ENCODE measurements around the gene SCP2D1.

DNA sequence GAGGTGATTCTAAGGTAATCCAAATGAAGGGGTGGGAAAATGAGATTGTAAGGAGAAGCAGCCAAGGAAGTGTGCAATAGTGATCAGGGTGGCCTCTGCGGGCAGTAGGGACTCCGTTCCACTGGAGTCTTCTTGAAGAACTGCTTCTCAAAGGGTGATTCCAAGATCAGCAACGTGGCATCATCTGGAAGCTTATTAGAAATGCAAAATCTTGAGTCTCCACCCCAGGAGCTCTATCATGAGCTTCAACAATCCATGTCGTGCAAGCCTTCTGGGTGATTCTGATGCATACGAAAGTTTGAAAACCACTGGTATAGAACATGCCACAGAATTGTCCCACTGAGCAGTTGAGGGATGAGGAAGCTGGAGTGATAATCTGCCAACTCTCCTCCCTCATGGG is 31.4 kb downstream of the SCP2D1 start:
- TF ChIP-seq, protein P1, sequence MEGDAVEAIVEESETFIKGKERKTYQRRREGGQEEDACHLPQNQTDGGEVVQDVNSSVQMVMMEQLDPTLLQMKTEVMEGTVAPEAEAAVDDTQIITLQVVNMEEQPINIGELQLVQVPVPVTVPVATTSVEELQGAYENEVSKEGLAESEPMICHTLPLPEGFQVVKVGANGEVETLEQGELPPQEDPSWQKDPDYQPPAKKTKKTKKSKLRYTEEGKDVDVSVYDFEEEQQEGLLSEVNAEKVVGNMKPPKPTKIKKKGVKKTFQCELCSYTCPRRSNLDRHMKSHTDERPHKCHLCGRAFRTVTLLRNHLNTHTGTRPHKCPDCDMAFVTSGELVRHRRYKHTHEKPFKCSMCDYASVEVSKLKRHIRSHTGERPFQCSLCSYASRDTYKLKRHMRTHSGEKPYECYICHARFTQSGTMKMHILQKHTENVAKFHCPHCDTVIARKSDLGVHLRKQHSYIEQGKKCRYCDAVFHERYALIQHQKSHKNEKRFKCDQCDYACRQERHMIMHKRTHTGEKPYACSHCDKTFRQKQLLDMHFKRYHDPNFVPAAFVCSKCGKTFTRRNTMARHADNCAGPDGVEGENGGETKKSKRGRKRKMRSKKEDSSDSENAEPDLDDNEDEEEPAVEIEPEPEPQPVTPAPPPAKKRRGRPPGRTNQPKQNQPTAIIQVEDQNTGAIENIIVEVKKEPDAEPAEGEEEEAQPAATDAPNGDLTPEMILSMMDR (IDR thresholded peaks at IDR 0.05): no peak
- TF ChIP-seq POLR2A (IDR thresholded peaks at IDR 0.05): no peak
- no peak for TF ChIP-seq POLR2AphosphoS5 (IDR thresholded peaks at IDR 0.05)
